Measurements from ENCODE around the gene OLFM1. TPM values are rescaled to one million over a fixed set of nuclear protein-coding genes. Genes with fewer than 3 reads are reported as not detected.

Gene OLFM1
- total RNA-seq, 4 donors from 2014 or later: 0.64 to 17.5 (median 10.9) TPM

DNA sequence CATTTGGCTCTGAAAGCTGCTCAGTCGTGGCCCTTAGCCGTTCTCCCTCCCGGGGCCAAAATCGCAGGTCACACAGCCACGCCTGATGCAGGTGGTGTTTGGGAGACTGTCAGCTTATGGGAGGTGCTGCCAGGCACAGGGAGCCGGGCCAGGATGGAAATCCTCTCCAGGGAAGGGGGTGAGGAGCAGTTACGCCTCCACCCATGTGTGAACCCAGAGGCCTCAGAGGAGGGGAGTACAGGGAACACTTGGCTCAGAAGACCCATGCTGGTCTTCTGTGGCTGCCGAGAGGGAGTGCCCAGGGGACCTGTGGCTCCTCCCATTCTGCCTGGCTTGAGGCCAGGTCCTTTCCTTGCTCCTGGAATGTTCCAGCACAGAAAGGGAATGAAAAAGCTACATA is 3.6 kb upstream of the OLFM1 start:
- Histone ChIP-seq H3K27ac (no peak overlapping the region), H3K4me1 (peaks cover 17 to 45% (median 21%) of the 10 kb centered on the region in 3 donors), H3K27me3 (peaks cover 5 to 72% (median 9%) of the 10 kb centered on the region in 4 donors), H3K36me3 (no peaks in the 10 kb centered on the region), H3K4me3 (no peak overlapping the region), H3K9me3 (no peaks in the 10 kb centered on the region)
- intact Hi-C loops (cut with DNase I): no loop called here
- no peak for TF ChIP-seq POLR2A (IDR thresholded peaks at IDR 0.05)
- no peak for TF ChIP-seq CTCF (IDR thresholded peaks at IDR 0.05)
- 20 to 27% methylated on average over 1 to 6 of the region's 8 CpGs for WGBS, 2 donors
- no peak for DNase-seq

GRCh38 chr9:135084262-135084661 is 3.2 kb upstream of the OLFM1 start:
- intact Hi-C loops (cut with DNase I): no loop called here
- WGBS, 2 donors: 60 to 65% methylated on average over 1 of the region's 1 CpG
- no peak for DNase-seq

DNA sequence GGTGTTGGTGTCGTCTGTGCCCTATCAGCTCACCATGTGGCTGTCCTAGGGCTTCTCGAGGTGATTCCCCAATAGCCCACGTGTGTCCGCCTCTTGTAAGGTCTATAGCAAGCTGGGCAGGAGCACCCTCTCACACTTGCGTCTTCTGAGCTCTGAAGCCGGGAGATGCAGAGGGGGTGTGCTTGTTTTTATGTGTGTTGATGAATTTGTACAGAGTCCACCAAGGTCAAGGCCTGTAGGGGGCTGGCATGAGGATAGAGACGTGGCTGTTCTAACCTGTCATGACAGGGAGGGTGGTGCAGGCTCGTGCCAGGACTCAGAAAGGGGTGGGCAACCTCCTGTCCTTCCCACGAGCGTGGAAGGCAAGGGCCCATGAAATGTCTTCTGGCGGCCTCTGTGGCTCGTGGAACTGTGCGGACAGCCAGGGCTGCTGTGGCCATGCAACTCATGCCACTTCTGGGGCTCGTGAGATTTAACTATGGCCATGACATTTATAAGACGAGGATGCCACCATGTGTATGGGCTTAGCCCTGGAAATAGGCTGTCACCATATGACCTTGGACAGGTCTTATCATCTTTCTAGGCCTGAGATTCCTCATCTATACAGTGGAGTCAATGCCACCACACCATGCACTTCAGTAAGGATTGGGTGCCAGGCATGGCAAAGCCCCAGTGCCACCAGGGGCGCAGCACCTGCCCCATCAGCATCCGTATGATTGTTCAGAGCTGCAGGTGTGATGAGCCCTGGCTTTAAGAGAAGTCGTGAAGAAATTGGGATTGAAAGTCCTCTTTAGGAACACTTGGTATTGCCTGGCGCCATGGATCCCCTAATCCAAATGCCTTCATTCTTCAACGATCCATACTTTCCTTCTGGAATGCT is 2.3 kb upstream of the OLFM1 start:
- no peak for DNase-seq
- H3K4me1 ChIP-seq: peaks cover 17 to 51% (median 22%) of the 10 kb centered on the region in 3 donors
- intact Hi-C loops (cut with DNase I): loop anchor here (5.0 kb wide), 1 partner anchor 327 kb away; no protein-coding TSS in a partner anchor
- no peak overlapping the region for H3K4me3 ChIP-seq
- H3K27me3 ChIP-seq: peaks cover 9 to 82% (median 11%) of the 10 kb centered on the region in 4 donors
- TF ChIP-seq CTCF (IDR thresholded peaks at IDR 0.05): no peak
- no peak for TF ChIP-seq POLR2A (IDR thresholded peaks at IDR 0.05)
- WGBS, 2 donors: 64 to 67% methylated on average over 10 to 16 of the region's 20 CpGs
- H3K27ac ChIP-seq: no peak overlapping the region
- H3K36me3 ChIP-seq: no peaks in the 10 kb centered on the region
- no peaks in the 10 kb centered on the region for H3K9me3 ChIP-seq

More at GRCh38 chr9:135084262-135084661, 3.2 kb upstream of the OLFM1 start:
- Histone ChIP-seq H3K4me3 (no peak overlapping the region), H3K9me3 (no peaks in the 10 kb centered on the region), H3K4me1 (peaks cover 17 to 49% (median 22%) of the 10 kb centered on the region in 3 donors), H3K36me3 (no peaks in the 10 kb centered on the region), H3K27me3 (peaks cover 9 to 74% (median 11%) of the 10 kb centered on the region in 4 donors), H3K27ac (no peak overlapping the region)
- TF ChIP-seq CTCF (IDR thresholded peaks at IDR 0.05): no peak
- TF ChIP-seq POLR2A (IDR thresholded peaks at IDR 0.05): no peak

GRCh38 chr9:135085830-135086546 is 1.5 kb upstream of the OLFM1 start:
- Histone ChIP-seq H3K27ac (peak overlapping the region in 2 of 4 donors; percentile 36 to 54), H3K4me3 (peak overlapping the region in 2 of 4 donors; percentile 50 to 68)

More at GRCh38 chr9:135085830-135086546, 1.5 kb upstream of the OLFM1 start:
- DNase-seq: no peak
- H3K9me3 ChIP-seq: no peaks in the 10 kb centered on the region
- TF ChIP-seq POLR2A (IDR thresholded peaks at IDR 0.05) (no peak), CTCF (IDR thresholded peaks at IDR 0.05) (peak; percentile 33 to 98 (median 92))
- peaks cover 17 to 51% (median 22%) of the 10 kb centered on the region in 3 donors for H3K4me1 ChIP-seq
- no peaks in the 10 kb centered on the region for H3K36me3 ChIP-seq
- intact Hi-C loops (cut with DNase I): loop anchor here (2.0 to 5.0 kb wide), 2 partner anchors 259 to 326 kb away; no protein-coding TSS in a partner anchor
- 5 to 8% methylated on average over 16 to 27 of the region's 30 CpGs for WGBS, 2 donors
- H3K27me3 ChIP-seq: peaks cover 9 to 91% (median 11%) of the 10 kb centered on the region in 4 donors

Data from esophagus squamous epithelium (tissue), 5 donors.